ENCODE data around the gene NMRK1.

The NMRK1 gene

GRCh38 chr9:75104607-75105006 is 16.7 kb upstream of the NMRK1 start:
- no peak for DNase-seq (ENCODE audit: extremely low read depth, low read depth)

GRCh38 chr9:75102177-75102790 is 14.3 kb upstream of the NMRK1 start:
- TF ChIP-seq CTCF (IDR thresholded peaks at IDR 0.05; ENCODE audit: low read depth, low read length), result no peak

More at GRCh38 chr9:75104607-75105006, 16.7 kb upstream of the NMRK1 start:
- TF ChIP-seq CTCF (IDR thresholded peaks at IDR 0.05; ENCODE audit: low read depth, low read length), result no peak

GRCh38 chr9:75101004-75101588 is 13.1 kb upstream of the NMRK1 start:
- no peak for TF ChIP-seq CTCF (IDR thresholded peaks at IDR 0.05; ENCODE audit: low read depth, low read length)
- DNase-seq (ENCODE audit: extremely low read depth, low read depth), result no peak

More at GRCh38 chr9:75102177-75102790, 14.3 kb upstream of the NMRK1 start:
- no peak for DNase-seq (ENCODE audit: extremely low read depth, low read depth)

- no peak for TF ChIP-seq CTCF (IDR thresholded peaks at IDR 0.05; ENCODE audit: low read depth, low read length)
- no peak for DNase-seq (ENCODE audit: extremely low read depth, low read depth)
Measured at GRCh38 chr9:75096796-75097195, 8.8 kb upstream of the NMRK1 start.

GRCh38 chr9:75092766-75093165 is 4.8 kb upstream of the NMRK1 start:
- TF ChIP-seq CTCF (IDR thresholded peaks at IDR 0.05; ENCODE audit: low read depth, low read length), result no peak
- no peak for DNase-seq (ENCODE audit: extremely low read depth, low read depth)

GRCh38 chr9:75090579-75090978 is 2.6 kb upstream of the NMRK1 start:
- no peak for DNase-seq (ENCODE audit: extremely low read depth, low read depth)
- no peak for TF ChIP-seq CTCF (IDR thresholded peaks at IDR 0.05; ENCODE audit: low read depth, low read length)

GRCh38 chr9:75089373-75089766 is 1.4 kb upstream of the NMRK1 start:
- no peak for TF ChIP-seq CTCF (IDR thresholded peaks at IDR 0.05; ENCODE audit: low read depth, low read length)

More at GRCh38 chr9:75089373-75089766, 1.4 kb upstream of the NMRK1 start:
- no peak for DNase-seq (ENCODE audit: extremely low read depth, low read depth)

Data from AG09319 (cell line).